Mesenchymal stem cell (in vitro differentiated cells and primary cell): ENCODE results near the gene NUMA1.

Experiments used
- DNase-seq: peaks from one replicate; pipeline ENCODE4 v3.0.0-alpha.2; 2013
- H2AFZ ChIP-seq: one replicate; pipeline ENCODE4 v1.6.1; 2013; ENCODE audit warnings: low read depth, mild to moderate bottlenecking, control low read depth, inconsistent platforms, low read length, moderate library complexity
- H2AK5ac ChIP-seq: 2 replicates; pipeline ENCODE4 v1.6.1; 2013; ENCODE audit warnings: low read length, moderate library complexity, mild to moderate bottlenecking, inconsistent platforms; ENCODE audit not compliant: severe bottlenecking
- H2BK120ac ChIP-seq: one replicate; pipeline ENCODE4 v1.6.1; 2013; ENCODE audit warnings: low read depth, mild to moderate bottlenecking, inconsistent platforms, low read length, moderate library complexity
- H2BK12ac ChIP-seq, 2 experiments: one replicate each; pipeline ENCODE4 v1.6.1; 2013; ENCODE audit warnings: inconsistent platforms in 2 of 2, low read length in 2 of 2, mild to moderate bottlenecking in 2 of 2, moderate library complexity in 2 of 2, control low read depth in 1 of 2
- H2BK15ac ChIP-seq: one replicate; pipeline ENCODE4 v1.6.1; 2013; ENCODE audit warnings: mild to moderate bottlenecking, low read depth, inconsistent platforms; ENCODE audit not compliant: poor library complexity, severe bottlenecking
- H2BK5ac ChIP-seq: 2 replicates; pipeline ENCODE4 v1.6.1; 2013; ENCODE audit warnings: low read depth, mild to moderate bottlenecking, low read length, control low read depth, inconsistent platforms; ENCODE audit not compliant: poor library complexity, severe bottlenecking
- H3K14ac ChIP-seq, 2 experiments: one replicate each; pipeline ENCODE4 v1.6.1; 2013; ENCODE audit warnings: inconsistent platforms in 2 of 2, low read length in 2 of 2, control low read depth in 1 of 2, mild to moderate bottlenecking in 1 of 2, moderate library complexity in 1 of 2
- H3K18ac ChIP-seq, 2 experiments: one replicate each; pipeline ENCODE4 v1.6.1; 2013; ENCODE audit warnings: inconsistent platforms in 2 of 2, low read length in 2 of 2, control low read depth in 1 of 2, low read depth in 1 of 2, mild to moderate bottlenecking in 1 of 2
- H3K23ac ChIP-seq, 2 experiments: one replicate each; pipeline ENCODE4 v1.6.1; 2013; ENCODE audit warnings: inconsistent platforms in 2 of 2, low read length in 2 of 2, mild to moderate bottlenecking in 2 of 2, moderate library complexity in 2 of 2, control low read depth in 1 of 2
- H3K27ac ChIP-seq: 2 replicates; pipeline ENCODE4 v1.5.1; 2013; ENCODE audit warnings: mild to moderate bottlenecking, moderate library complexity, low read length, control low read depth, inconsistent platforms; ENCODE audit not compliant: poor library complexity, severe bottlenecking
- H3K27me3 ChIP-seq, 2 experiments: 2 replicates each; pipeline versions ENCODE4 v1.6.1 to v1.7.0; 2013; ENCODE audit warnings: low read length in 2 of 2, mild to moderate bottlenecking in 2 of 2, moderate library complexity in 2 of 2, control low read depth in 1 of 2, inconsistent platforms in 1 of 2; ENCODE audit not compliant: control insufficient read depth in 1 of 2, insufficient read depth in 1 of 2
- H3K36me3 ChIP-seq, 2 experiments: 2 replicates each; pipeline versions ENCODE4 v1.6.1 to v1.7.0; 2013; ENCODE audit warnings: low read length in 2 of 2, control low read depth in 1 of 2, inconsistent platforms in 1 of 2, low read depth in 1 of 2, mild to moderate bottlenecking in 1 of 2; ENCODE audit not compliant: insufficient read depth in 2 of 2, control insufficient read depth in 1 of 2
- H3K4ac ChIP-seq, 2 experiments: one replicate each; pipeline ENCODE4 v1.6.1; 2013; ENCODE audit warnings: inconsistent platforms in 2 of 2, low read length in 2 of 2, mild to moderate bottlenecking in 2 of 2, moderate library complexity in 2 of 2, control low read depth in 1 of 2, low read depth in 1 of 2
- H3K4me1 ChIP-seq: 2 replicates; pipeline ENCODE4 v1.6.1; 2013; ENCODE audit warnings: low read depth, low read length, control low read depth; ENCODE audit not compliant: control insufficient read depth, insufficient read depth
- H3K4me2 ChIP-seq: 2 replicates; pipeline ENCODE4 v1.6.1; 2013; ENCODE audit warnings: low read length, mild to moderate bottlenecking, inconsistent platforms; ENCODE audit not compliant: poor library complexity, severe bottlenecking
- H3K4me3 ChIP-seq, 2 experiments: 2 replicates each; pipeline versions ENCODE4 v1.5.1 to v1.7.0; 2013; ENCODE audit warnings: low read length in 2 of 2, mild to moderate bottlenecking in 2 of 2, control low read depth in 1 of 2, low read depth in 1 of 2; ENCODE audit not compliant: insufficient read depth in 1 of 2
- H3K79me1 ChIP-seq: replicated peaks from 2 replicates; pipeline ENCODE4 v1.6.1; 2013; ENCODE audit warnings: mild to moderate bottlenecking, control low read depth, low read length, inconsistent platforms; ENCODE audit not compliant: poor library complexity, severe bottlenecking
- H3K9ac ChIP-seq: 2 replicates; pipeline ENCODE4 v1.7.0; 2013; ENCODE audit warnings: mild to moderate bottlenecking, low read length, moderate library complexity
- H3K9me3 ChIP-seq: 2 replicates; pipeline ENCODE4 v1.7.0; 2013; ENCODE audit warnings: mild to moderate bottlenecking, low read length; ENCODE audit not compliant: control insufficient read depth
- H4K8ac ChIP-seq: one replicate; pipeline ENCODE4 v1.6.1; 2013; ENCODE audit warnings: inconsistent platforms, mild to moderate bottlenecking, low read length, moderate library complexity
- H4K91ac ChIP-seq: one replicate; pipeline ENCODE4 v1.6.1; 2013; ENCODE audit warnings: mild to moderate bottlenecking, low read length, inconsistent platforms
- WGBS: methylation state at CpG from one replicate; pipeline ENCODE4 v1.1.7; 2013; ENCODE audit warnings: mixed read lengths; 5-methylcytosine and 5-hydroxymethylcytosine counted together

NUMA1 gene

DNA sequence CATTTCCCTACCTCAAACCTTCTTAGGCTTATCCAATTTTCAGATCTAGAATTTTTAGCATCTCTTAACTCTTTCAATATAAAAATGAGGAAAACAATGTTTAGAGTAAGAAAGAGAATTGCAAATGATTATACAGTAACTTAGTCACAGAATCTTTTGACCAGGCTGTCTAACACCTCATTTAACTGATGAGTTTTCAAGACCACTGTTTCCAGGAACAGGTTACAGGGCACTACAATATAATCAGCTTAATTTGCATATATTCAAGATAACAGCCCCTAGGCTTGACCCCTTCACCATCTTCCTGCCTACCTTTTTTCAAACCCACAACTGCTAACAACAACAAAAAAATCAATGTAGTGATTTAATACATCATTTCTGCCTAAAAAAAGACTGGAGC lies 12.7 kb downstream of the NUMA1 start:
- peaks cover 4 to 8% of the 10 kb centered on the region in 2 experiments for H3K36me3 ChIP-seq
- H3K27me3 ChIP-seq, result no peaks in the 10 kb centered on the region
- no peak overlapping the region for H3K23ac ChIP-seq
- H3K79me1 ChIP-seq, result peaks cover 21% of the 10 kb centered on the region
- H3K4ac ChIP-seq, result no peak overlapping the region
- H3K27ac ChIP-seq, result no peak overlapping the region
- H3K18ac ChIP-seq, result no peak overlapping the region
- no peak overlapping the region for H3K9ac ChIP-seq
- H2AFZ ChIP-seq, result no peak overlapping the region
- no peak overlapping the region for H4K8ac ChIP-seq
- no peak overlapping the region for H2BK15ac ChIP-seq
- peak overlapping the region; percentile 3 for H2AK5ac ChIP-seq
- no peak overlapping the region for H2BK120ac ChIP-seq
- DNase-seq, result no peak
- H2BK12ac ChIP-seq, result no peak overlapping the region
- no peaks in the 10 kb centered on the region for H3K9me3 ChIP-seq
- H2BK5ac ChIP-seq, result no peak overlapping the region
- no peak overlapping the region for H4K91ac ChIP-seq
- no peak overlapping the region for H3K14ac ChIP-seq
- no peak overlapping the region for H3K4me2 ChIP-seq
- H3K4me1 ChIP-seq, result peaks cover 13% of the 10 kb centered on the region
- H3K4me3 ChIP-seq, result no peak overlapping the region

DNA sequence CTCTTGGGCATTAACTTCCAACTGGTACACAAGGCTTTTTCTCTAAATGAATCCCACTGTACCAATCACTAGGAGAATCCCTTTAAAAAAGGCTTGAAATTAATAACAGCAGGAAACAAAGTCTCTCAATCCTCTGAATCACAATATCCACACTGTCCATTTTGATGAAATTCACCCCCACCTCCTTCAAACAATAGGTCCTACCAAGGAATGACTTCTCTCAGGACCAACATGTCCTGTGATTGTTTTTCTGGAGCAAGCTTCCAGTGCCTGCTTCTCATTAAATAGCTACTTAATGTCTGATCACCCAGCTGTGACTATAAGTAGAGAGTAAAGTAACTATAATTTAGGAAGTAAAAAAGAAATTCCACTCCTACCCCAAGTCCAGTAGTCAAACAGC lies 13.1 kb downstream of the NUMA1 start:
- H4K8ac ChIP-seq, result no peak overlapping the region
- no peak overlapping the region for H2AFZ ChIP-seq
- no peak overlapping the region for H3K4ac ChIP-seq
- no peak overlapping the region for H4K91ac ChIP-seq
- no peaks in the 10 kb centered on the region for H3K27me3 ChIP-seq
- no peak overlapping the region for H2BK12ac ChIP-seq
- no peak overlapping the region for H3K27ac ChIP-seq
- H3K14ac ChIP-seq, result no peak overlapping the region
- peaks cover 4 to 8% of the 10 kb centered on the region in 2 experiments for H3K36me3 ChIP-seq
- H3K79me1 ChIP-seq, result peaks cover 22% of the 10 kb centered on the region
- no peak for DNase-seq
- no peak overlapping the region for H3K4me3 ChIP-seq
- H2AK5ac ChIP-seq, result peak overlapping the region; percentile 55
- H3K23ac ChIP-seq, result no peak overlapping the region
- H3K4me1 ChIP-seq, result peaks cover 11% of the 10 kb centered on the region
- no peak overlapping the region for H2BK15ac ChIP-seq
- H2BK5ac ChIP-seq, result no peak overlapping the region
- no peak overlapping the region for H3K4me2 ChIP-seq
- no peak overlapping the region for H3K18ac ChIP-seq
- H3K9ac ChIP-seq, result peak overlapping the region; percentile 44
- no peak overlapping the region for H2BK120ac ChIP-seq
- no peaks in the 10 kb centered on the region for H3K9me3 ChIP-seq

GRCh38 chr11:72066855-72067254 lies 13.5 kb downstream of the NUMA1 start:
- peak overlapping the region; percentile 44 for H3K9ac ChIP-seq
- H3K4me2 ChIP-seq, result no peak overlapping the region
- H2AK5ac ChIP-seq, result peak overlapping the region; percentile 55
- H2BK120ac ChIP-seq, result no peak overlapping the region
- no peak overlapping the region for H3K27ac ChIP-seq
- no peak for DNase-seq
- H3K18ac ChIP-seq, result no peak overlapping the region
- no peak overlapping the region for H2BK15ac ChIP-seq
- H3K4me1 ChIP-seq, result peaks cover 8% of the 10 kb centered on the region
- H3K27me3 ChIP-seq, result no peaks in the 10 kb centered on the region
- H4K8ac ChIP-seq, result no peak overlapping the region
- H2BK12ac ChIP-seq, result no peak overlapping the region
- peaks cover 23% of the 10 kb centered on the region for H3K79me1 ChIP-seq
- peak overlapping the region in 1 of 2 experiments; percentile 8 for H3K4ac ChIP-seq
- H3K9me3 ChIP-seq, result no peaks in the 10 kb centered on the region
- no peak overlapping the region for H3K14ac ChIP-seq
- H3K36me3 ChIP-seq, result peaks cover 5 to 12% of the 10 kb centered on the region in 2 experiments
- no peak overlapping the region for H3K23ac ChIP-seq
- H2AFZ ChIP-seq, result no peak overlapping the region
- no peak overlapping the region for H4K91ac ChIP-seq
- no peak overlapping the region for H3K4me3 ChIP-seq
- no peak overlapping the region for H2BK5ac ChIP-seq

GRCh38 chr11:72061739-72062396 lies 18.5 kb downstream of the NUMA1 start:
- no peak for DNase-seq
- Histone ChIP-seq H3K4ac (no peak overlapping the region), H3K14ac (no peak overlapping the region), H2AK5ac (no peak overlapping the region), H2BK15ac (no peak overlapping the region), H3K36me3 (peaks cover 9 to 11% of the 10 kb centered on the region in 2 experiments), H2AFZ (no peak overlapping the region), H3K4me1 (peaks cover 2% of the 10 kb centered on the region), H4K91ac (no peak overlapping the region), H2BK5ac (no peak overlapping the region), H3K4me3 (no peak overlapping the region), H3K27ac (no peak overlapping the region), H2BK12ac (no peak overlapping the region), H3K23ac (no peak overlapping the region), H3K79me1 (peaks cover 32% of the 10 kb centered on the region), H3K4me2 (no peak overlapping the region), H4K8ac (no peak overlapping the region), H3K27me3 (no peaks in the 10 kb centered on the region), H3K18ac (no peak overlapping the region), H3K9ac (no peak overlapping the region), H2BK120ac (no peak overlapping the region), H3K9me3 (no peaks in the 10 kb centered on the region)
- 93% methylated on average over 3 of the region's 5 CpGs for WGBS
